ENCODE results near the gene KCNQ1.

The KCNQ1 gene

GRCh38 chr11:2564588-2565425 is 120.0 kb downstream of the KCNQ1 start:
- TF ChIP-seq EZH2phosphoT487 (conservative IDR thresholded peaks at IDR 0.05; ENCODE audit: low read length), result no peak
- TF ChIP-seq CTCF (IDR thresholded peaks at IDR 0.05; ENCODE audit: insufficient read depth, low read length, poor library complexity, severe bottlenecking), result no peak
- Histone ChIP-seq H3K27me3 (ENCODE audit: low read length) (no peaks in the 10 kb centered on the region), H3K79me2 (ENCODE audit: insufficient read depth, low read length) (no peaks in the 10 kb centered on the region), H3K9me2 (replicated peaks; ENCODE audit: insufficient read depth, low read length) (no peaks in the 10 kb centered on the region), H3K4me3 (ENCODE audit: insufficient read depth, low read length, poor library complexity, severe bottlenecking) (no peak overlapping the region), H2AFZ (ENCODE audit: low read depth, low read length, severe bottlenecking) (no peak overlapping the region), H3K36me3 (ENCODE audit: low read length) (no peaks in the 10 kb centered on the region), H3F3A (ENCODE audit: insufficient read depth) (no peaks in the 10 kb centered on the region), H4K20me1 (ENCODE audit: low read depth, low read length) (no peaks in the 10 kb centered on the region), H3K4me2 (ENCODE audit: low read depth, low read length, poor library complexity, severe bottlenecking) (no peak overlapping the region), H3K9me3 (ENCODE audit: insufficient read depth, low read length) (no peaks in the 10 kb centered on the region), H3K9ac (ENCODE audit: low read length) (no peak overlapping the region), H3K27ac (ENCODE audit: low read depth, low read length) (no peak overlapping the region)

- H3K36me3 ChIP-seq (ENCODE audit: low read length), result no peaks in the 10 kb centered on the region
- H3K9me2 ChIP-seq (replicated peaks; ENCODE audit: insufficient read depth, low read length), result no peaks in the 10 kb centered on the region
- no peak overlapping the region for H3K9ac ChIP-seq (ENCODE audit: low read length)
- no peaks in the 10 kb centered on the region for H3K79me2 ChIP-seq (ENCODE audit: insufficient read depth, low read length)
- H3K9me3 ChIP-seq (ENCODE audit: insufficient read depth, low read length), result no peaks in the 10 kb centered on the region
- TF ChIP-seq EZH2phosphoT487 (conservative IDR thresholded peaks at IDR 0.05; ENCODE audit: low read length) (no peak), CTCF (IDR thresholded peaks at IDR 0.05; ENCODE audit: insufficient read depth, low read length, poor library complexity, severe bottlenecking) (no peak)
- no peak overlapping the region for H3K4me3 ChIP-seq (ENCODE audit: insufficient read depth, low read length, poor library complexity, severe bottlenecking)
- H4K20me1 ChIP-seq (ENCODE audit: low read depth, low read length), result no peaks in the 10 kb centered on the region
- no peak overlapping the region for H2AFZ ChIP-seq (ENCODE audit: low read depth, low read length, severe bottlenecking)
- no peaks in the 10 kb centered on the region for H3F3A ChIP-seq (ENCODE audit: insufficient read depth)
- H3K27me3 ChIP-seq (ENCODE audit: low read length), result no peaks in the 10 kb centered on the region
- H3K4me2 ChIP-seq (ENCODE audit: low read depth, low read length, poor library complexity, severe bottlenecking), result no peak overlapping the region
- no peak overlapping the region for H3K27ac ChIP-seq (ENCODE audit: low read depth, low read length)
Observed at GRCh38 chr11:2565447-2566222, 120.8 kb downstream of the KCNQ1 start.

- Histone ChIP-seq H3K27ac (ENCODE audit: low read depth, low read length) (no peak overlapping the region), H4K20me1 (ENCODE audit: low read depth, low read length) (no peaks in the 10 kb centered on the region), H3K27me3 (ENCODE audit: low read length) (no peaks in the 10 kb centered on the region), H3K9ac (ENCODE audit: low read length) (no peak overlapping the region), H3K4me3 (ENCODE audit: insufficient read depth, low read length, poor library complexity, severe bottlenecking) (no peak overlapping the region), H3K9me2 (replicated peaks; ENCODE audit: insufficient read depth, low read length) (no peaks in the 10 kb centered on the region), H3K4me2 (ENCODE audit: low read depth, low read length, poor library complexity, severe bottlenecking) (no peak overlapping the region), H2AFZ (ENCODE audit: low read depth, low read length, severe bottlenecking) (no peak overlapping the region), H3F3A (ENCODE audit: insufficient read depth) (no peaks in the 10 kb centered on the region), H3K36me3 (ENCODE audit: low read length) (no peaks in the 10 kb centered on the region), H3K9me3 (ENCODE audit: insufficient read depth, low read length) (no peaks in the 10 kb centered on the region), H3K79me2 (ENCODE audit: insufficient read depth, low read length) (no peaks in the 10 kb centered on the region)
- TF ChIP-seq CTCF (IDR thresholded peaks at IDR 0.05; ENCODE audit: insufficient read depth, low read length, poor library complexity, severe bottlenecking) (no peak), EZH2phosphoT487 (conservative IDR thresholded peaks at IDR 0.05; ENCODE audit: low read length) (no peak)
Observed at GRCh38 chr11:2566223-2567025, 121.6 kb downstream of the KCNQ1 start.
